Measurements from ENCODE around the gene ASL.
"Not testable (repeated sequence)": the region's sequence is repeated elsewhere in the genome, so short reads cannot be mapped to it uniquely, and the experiment has no call there.

Gene ASL

GRCh38 chr7:66070222-66070621, 5.4 kb upstream of the ASL start:
- no peak overlapping the region for H3K4me3 ChIP-seq (ENCODE audit: low read depth, low read length)
- no peak for TF ChIP-seq MYC (IDR thresholded peaks at IDR 0.05; ENCODE audit: low read depth, low read length)
- TF ChIP-seq CTCF (IDR thresholded peaks at IDR 0.05; ENCODE audit: low read depth, low read length), result no peak
- no peak for TF ChIP-seq POLR2A (IDR thresholded peaks at IDR 0.05; ENCODE audit: extremely low read depth, insufficient read length)
- no peak for TF ChIP-seq MAX (IDR thresholded peaks at IDR 0.05; ENCODE audit: low read depth, low read length)
- DNase-seq (ENCODE audit: low read depth), result no peak

- not testable (repeated sequence) for H3K4me3 ChIP-seq (ENCODE audit: low read depth, low read length); DNase-seq (ENCODE audit: low read depth)
These were observed 3.4 kb upstream of the ASL start for GRCh38 chr7:66072208-66072607.

- DNase-seq (ENCODE audit: low read depth), result peak; percentile 57
- TF ChIP-seq POLR2A (IDR thresholded peaks at IDR 0.05; ENCODE audit: extremely low read depth, insufficient read length), result no peak
- no peak for TF ChIP-seq MYC (IDR thresholded peaks at IDR 0.05; ENCODE audit: low read depth, low read length)
- no peak for TF ChIP-seq CTCF (IDR thresholded peaks at IDR 0.05; ENCODE audit: low read depth, low read length)
- no peak for TF ChIP-seq MAX (IDR thresholded peaks at IDR 0.05; ENCODE audit: low read depth, low read length)
- H3K4me3 ChIP-seq (ENCODE audit: low read depth, low read length), result peak overlapping the region; percentile 82
These were observed 1.1 kb downstream of the ASL start for GRCh38 chr7:66076462-66077329.

- H3K4me3 ChIP-seq (ENCODE audit: low read depth, low read length), result no peak overlapping the region
- DNase-seq (ENCODE audit: low read depth), result no peak
- no peak for TF ChIP-seq MAX (IDR thresholded peaks at IDR 0.05; ENCODE audit: low read depth, low read length)
- no peak for TF ChIP-seq MYC (IDR thresholded peaks at IDR 0.05; ENCODE audit: low read depth, low read length)
- no peak for TF ChIP-seq POLR2A (IDR thresholded peaks at IDR 0.05; ENCODE audit: extremely low read depth, insufficient read length)
These were observed 2.4 kb downstream of the ASL start for GRCh38 chr7:66078067-66078466.

GRCh38 chr7:66082083-66082482, 6.5 kb downstream of the ASL start:
- H3K4me3 ChIP-seq (ENCODE audit: low read depth, low read length), result no peak overlapping the region
- TF ChIP-seq MYC (IDR thresholded peaks at IDR 0.05; ENCODE audit: low read depth, low read length) (no peak), CTCF (IDR thresholded peaks at IDR 0.05; ENCODE audit: low read depth, low read length) (no peak), POLR2A (IDR thresholded peaks at IDR 0.05; ENCODE audit: extremely low read depth, insufficient read length) (no peak), MAX (IDR thresholded peaks at IDR 0.05; ENCODE audit: low read depth, low read length) (no peak)
- DNase-seq (ENCODE audit: low read depth), result no peak

GRCh38 chr7:66082886-66083415, 7.3 kb downstream of the ASL start:
- no peak for DNase-seq (ENCODE audit: low read depth)
- TF ChIP-seq MAX (IDR thresholded peaks at IDR 0.05; ENCODE audit: low read depth, low read length) (no peak), POLR2A (IDR thresholded peaks at IDR 0.05; ENCODE audit: extremely low read depth, insufficient read length) (no peak), CTCF (IDR thresholded peaks at IDR 0.05; ENCODE audit: low read depth, low read length) (no peak), MYC (IDR thresholded peaks at IDR 0.05; ENCODE audit: low read depth, low read length) (no peak)
- H3K4me3 ChIP-seq (ENCODE audit: low read depth, low read length), result no peak overlapping the region

Measured in NB4 (cell line).